Caco-2 (cell line): Measurements from ENCODE around the gene LAMC2. TPM values are rescaled to one million over a fixed set of nuclear protein-coding genes. Genes with fewer than 3 reads are reported as not detected.

Experiments
- BruUV-seq: library from RNA; stranded (reverse); fragments of 400-500 nt; replicated peaks from 2 replicates; lab custom pipeline; 2021; lab: Mats Ljungman, UMichigan
- CTCF ChIA-PET: fragments of 300-600 bp; sonication (Branson Sonifier 250); formaldehyde crosslinking; loops from one replicate; lab custom pipeline; 2022; ENCODE audit warnings: antibody characterized with exemption; lab: Charles Lee
- POLR2A ChIA-PET: fragments of 300-600 bp; sonication (Branson Sonifier 250); formaldehyde crosslinking; loops from one replicate; lab custom pipeline; 2022; ENCODE audit warnings: antibody characterized with exemption; lab: Charles Lee
- DNase-seq, 2 experiments: peaks; one replicate each; pipeline versions ENCODE4 v3.0.0 to v3.0.0-alpha.2; 2020 to 2022
- H3K27me3 ChIP-seq: replicated peaks from 2 replicates; pipeline ENCODE4 v1.6.0; 2011; ENCODE audit warnings: low read length; ENCODE audit not compliant: control insufficient read depth, insufficient read depth
- H3K36me3 ChIP-seq: 2 replicates; pipeline ENCODE4 v1.5.1; 2011; ENCODE audit warnings: low read length; ENCODE audit not compliant: control insufficient read depth, insufficient read depth
- H3K4me1 ChIP-seq: fragments of 250-450 bp; sonication (Bioruptor Pico); 2 replicates; pipeline ENCODE4 v1.5.1; 2020; ENCODE audit warnings: mild to moderate bottlenecking
- H3K4me3 ChIP-seq: 2 replicates; pipeline ENCODE4 v1.5.1; 2011; ENCODE audit warnings: low read depth, mild to moderate bottlenecking, control low read depth, low read length
- H3K9me3 ChIP-seq: fragments of 250-450 bp; sonication (Bioruptor Pico); 2 replicates; pipeline ENCODE4 v1.5.1; 2020; ENCODE audit warnings: mild to moderate bottlenecking, moderate library complexity
- H3K27ac Mint-ChIP-seq: one replicate; pipeline ENCODE4 v1.8.0; 2022; ENCODE audit warnings: mixed read lengths; ENCODE audit not compliant: unreplicated experiment
- H3K27me3 Mint-ChIP-seq: one replicate; pipeline ENCODE4 v1.8.0; 2022; ENCODE audit warnings: mixed read lengths; ENCODE audit not compliant: insufficient read depth, unreplicated experiment
- H3K36me3 Mint-ChIP-seq: one replicate; pipeline ENCODE4 v1.8.0; 2022; ENCODE audit warnings: mild to moderate bottlenecking, mixed read lengths; ENCODE audit not compliant: insufficient read depth, unreplicated experiment
- H3K4me1 Mint-ChIP-seq: one replicate; pipeline ENCODE4 v1.8.0; 2022; ENCODE audit warnings: low read depth, mixed read lengths; ENCODE audit not compliant: unreplicated experiment
- H3K4me3 Mint-ChIP-seq: one replicate; pipeline ENCODE4 v1.8.0; 2022; ENCODE audit warnings: mild to moderate bottlenecking, moderate library complexity, mixed read lengths; ENCODE audit not compliant: unreplicated experiment
- H3K9me3 Mint-ChIP-seq: one replicate; pipeline ENCODE4 v1.8.0; 2022; ENCODE audit warnings: mixed read lengths; ENCODE audit not compliant: unreplicated experiment
- CTCF ChIP-seq, 2 experiments: fragments of 200-600 bp in 1 of 2; IDR thresholded peaks; 1 replicate in 1 of 2; 2 replicates in 1 of 2; pipeline versions ENCODE4 v1.5.1 to v1.8.0; 2011 to 2022; ENCODE audit warnings: antibody characterized with exemption in 1 of 2, control low read depth in 1 of 2, inconsistent platforms in 1 of 2, low read depth in 1 of 2, low read length in 1 of 2, mild to moderate bottlenecking in 1 of 2, moderate library complexity in 1 of 2; ENCODE audit not compliant: insufficient read depth in 1 of 2, severe bottlenecking in 1 of 2, unreplicated experiment in 1 of 2
- intact Hi-C: fragments of 100-400 bp; cut with micrococcal nuclease; formaldehyde crosslinking; loops from one replicate; pipeline ENCODE4 v1.10.0; 2022; ENCODE audit not compliant: unreplicated experiment
- total RNA-seq: library from RNA; stranded (reverse); gene quantifications from 2 replicates; pipeline ENCODE4 v1.2.3, GENCODE V29; 2022

The LAMC2 gene
- total RNA-seq, 1 experiment from 2014 or later, result 34.9 TPM

GRCh38 chr1:183281553-183282091 is 95.6 kb downstream of the LAMC2 start:
- CTCF ChIA-PET, result interaction anchor here (0.6 to 1.5 kb wide), 7 partner anchors 21 to 383 kb away, joined by 3 to 11 read pairs (median 4); partner anchors contain the start of gene NMNAT2
- POLR2A ChIA-PET, result no interaction called here
- Mint-ChIP-seq H3K27me3 (no peaks in the 10 kb centered on the region), H3K4me1 (peaks cover 31% of the 10 kb centered on the region), H3K4me3 (peak overlapping the region; percentile 49), H3K9me3 (no peaks in the 10 kb centered on the region), H3K27ac (peak overlapping the region; percentile 88), H3K36me3 (no peaks in the 10 kb centered on the region)
- Histone ChIP-seq H3K4me1 (peaks cover 48% of the 10 kb centered on the region), H3K36me3 (0 out of 2 replicates have a peak, but pooled peaks cover 1% of the 10 kb centered on the region), H3K4me3 (no peak overlapping the region), H3K27me3 (no peaks in the 10 kb centered on the region), H3K9me3 (no peaks in the 10 kb centered on the region)
- peak; percentile 80 to 88 for TF ChIP-seq CTCF (IDR thresholded peaks at IDR 0.05; ENCODE audit: insufficient read depth in 1 of 2, low read depth in 1 of 2, low read length in 1 of 2, severe bottlenecking in 1 of 2, unreplicated experiment in 1 of 2)
- no TSS peak for BruUV-seq
- intact Hi-C loops, result loop anchor here (1.0 to 2.0 kb wide), 5 partner anchors 37 to 342 kb away; no protein-coding TSS in a partner anchor
- DNase-seq, result peak; percentile 88 to 89

- H3K9me3 ChIP-seq, result no peaks in the 10 kb centered on the region
- Mint-ChIP-seq H3K36me3 (no peaks in the 10 kb centered on the region), H3K4me1 (peaks cover 26% of the 10 kb centered on the region), H3K27me3 (no peaks in the 10 kb centered on the region), H3K27ac (peak overlapping the region; percentile 88), H3K9me3 (no peaks in the 10 kb centered on the region), H3K4me3 (peak overlapping the region; percentile 49)
- ChIA-PET POLR2A (no interaction called here), CTCF (interaction anchor here (0.5 to 1.5 kb wide), 8 partner anchors 22 to 383 kb away, joined by 3 to 11 read pairs (median 3); partner anchors contain the start of gene NMNAT2)
- H3K4me1 ChIP-seq, result peaks cover 49% of the 10 kb centered on the region
- DNase-seq, result peak; percentile 29 to 48
- no peak overlapping the region for H3K4me3 ChIP-seq
- intact Hi-C loops, result no loop called here
- no peaks in the 10 kb centered on the region for H3K27me3 ChIP-seq
- no TSS peak for BruUV-seq
- TF ChIP-seq CTCF (IDR thresholded peaks at IDR 0.05; ENCODE audit: insufficient read depth in 1 of 2, low read depth in 1 of 2, low read length in 1 of 2, severe bottlenecking in 1 of 2, unreplicated experiment in 1 of 2), result no peak
- 0 out of 2 replicates have a peak, but pooled peaks cover 1% of the 10 kb centered on the region for H3K36me3 ChIP-seq
Measured at GRCh38 chr1:183282101-183282855, 96.2 kb downstream of the LAMC2 start.

- H3K27ac Mint-ChIP-seq, result peak overlapping the region; percentile 35
- no peak overlapping the region for H3K4me3 Mint-ChIP-seq
- ChIA-PET POLR2A (interaction anchor here (0.6 kb wide), 1 partner anchor 265 kb away, joined by 4 read pairs; no protein-coding TSS in a partner anchor), CTCF (no interaction called here)
- Histone ChIP-seq H3K36me3 (no peaks in the 10 kb centered on the region), H3K9me3 (no peaks in the 10 kb centered on the region), H3K4me3 (no peak overlapping the region), H3K27me3 (no peaks in the 10 kb centered on the region), H3K4me1 (peaks cover 49% of the 10 kb centered on the region)
- no peaks in the 10 kb centered on the region for H3K9me3 Mint-ChIP-seq
- intact Hi-C loops, result no loop called here
- H3K36me3 Mint-ChIP-seq, result no peaks in the 10 kb centered on the region
- no peaks in the 10 kb centered on the region for H3K27me3 Mint-ChIP-seq
- no TSS peak for BruUV-seq
- peak in 1 of 2 experiments; percentile 28 for DNase-seq
- no peak for TF ChIP-seq CTCF (IDR thresholded peaks at IDR 0.05; ENCODE audit: insufficient read depth in 1 of 2, low read depth in 1 of 2, low read length in 1 of 2, severe bottlenecking in 1 of 2, unreplicated experiment in 1 of 2)
- peaks cover 17% of the 10 kb centered on the region for H3K4me1 Mint-ChIP-seq
Measured at GRCh38 chr1:183283286-183283685, 97.2 kb downstream of the LAMC2 start.
